ENCODE data around the gene HNRNPC. TPM values are rescaled to one million over a fixed set of nuclear protein-coding genes. Genes with fewer than 3 reads are reported as not detected.
A peak's percentile ranks its signal among the peaks of the same experiment; 100 is the strongest.

Gene HNRNPC
- total and polyA plus RNA-seq, 9 of the 15 experiments (the other 6 are each of a cell fraction or from before 2014, with no cell fraction given) = 679 to 1,557 (median 1,191) TPM

DNA sequence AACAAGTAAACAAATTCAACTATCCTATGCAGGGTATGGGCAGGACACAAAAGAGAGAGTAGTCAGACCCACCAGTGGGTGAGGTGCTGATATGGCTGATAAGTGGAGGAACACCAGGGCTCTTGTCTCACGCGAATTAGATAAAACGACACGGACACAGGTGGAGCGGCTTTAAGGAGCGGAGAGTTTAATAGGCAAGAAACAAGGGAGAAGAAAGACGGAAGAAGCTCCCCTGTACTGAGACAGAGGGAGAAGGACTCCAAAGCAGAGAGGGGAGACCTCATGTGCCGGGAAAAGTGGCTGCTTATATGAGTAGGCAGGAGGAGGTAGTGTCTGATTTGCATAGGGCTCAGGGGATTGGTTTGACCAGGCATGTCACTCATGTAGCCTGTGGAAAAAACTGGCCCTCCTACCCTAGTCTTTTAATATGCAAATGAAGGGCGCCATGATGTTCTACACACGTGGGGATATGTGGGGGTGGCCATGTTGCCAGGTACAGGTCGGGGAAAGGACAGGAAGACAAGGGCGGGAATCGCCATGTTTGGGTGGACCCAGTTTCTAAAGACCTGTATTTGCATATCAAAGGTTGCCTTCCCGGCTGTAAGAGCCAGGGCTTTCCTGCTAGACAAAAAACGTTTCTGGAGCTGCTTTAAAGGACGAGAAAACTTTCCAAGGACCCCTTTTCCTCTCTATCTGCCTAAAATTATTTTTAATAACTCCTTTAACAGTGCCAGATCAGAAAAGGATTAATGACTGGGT, 39.4 kb upstream of the HNRNPC start (continued):
- no peak for TF ChIP-seq CEBPG (CRISPR knock-in tag; IDR thresholded peaks at IDR 0.05)
- no peak for TF ChIP-seq CEBPG (tag; conservative IDR thresholded peaks at IDR 0.05 in 1 of 2, IDR thresholded peaks at IDR 0.05 in 1 of 2)
- TF ChIP-seq GTF2E2 (tag; IDR thresholded peaks at IDR 0.05) = no peak; the same call in 1 of the 2 replicates
- no peak for TF ChIP-seq SETDB1 (IDR thresholded peaks at IDR 0.05; ENCODE audit: low read length)

DNA sequence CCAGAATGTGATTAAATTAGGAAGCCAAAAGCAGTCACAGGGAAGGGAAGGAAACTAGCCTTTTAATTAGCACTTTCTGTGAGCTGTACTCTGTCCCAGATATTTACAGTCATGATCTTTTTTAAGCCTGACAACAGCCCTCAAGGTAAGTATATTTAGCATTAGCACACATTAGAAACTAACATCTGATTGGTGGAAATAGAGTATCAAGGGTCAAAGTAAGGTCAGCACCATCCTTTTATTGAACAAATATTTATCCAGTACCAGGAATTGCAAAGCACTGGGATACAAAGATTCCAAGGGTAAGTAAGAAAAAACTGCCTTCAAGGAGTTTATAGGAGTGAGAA, 38.9 kb upstream of the HNRNPC start:
- FAIRE-seq (no peak), DNase-seq (ENCODE audit: extremely low read depth in 1 of 4, low spot score in 3 of 4) (peak in 3 of 4 experiments; percentile 26 to 31 (median 29)), ATAC-seq (peak; percentile 4; the same call in 2 of the 3 replicates)
- no peaks in the 10 kb centered on the region for H3K79me2 ChIP-seq (ENCODE audit: control insufficient read depth, insufficient read depth, low read length)
- peaks cover 0 to 10% of the 10 kb centered on the region in 2 experiments; a peak in 3 of 5 replicates for H3K4me1 ChIP-seq (replicated peaks in 1 of 2; ENCODE audit: control insufficient read depth in 2 of 2, insufficient read depth in 2 of 2, low read length in 2 of 2)
- H3K27ac ChIP-seq (ENCODE audit: extremely low read depth, low read depth, low read length) = peak overlapping the region; percentile 98
- BruUV-seq (replicated peaks) = TSS peak; percentile 98
- H3K27me3 ChIP-seq (ENCODE audit: control insufficient read depth in 2 of 2, insufficient read depth in 2 of 2, low read length in 2 of 2) = no peaks in the 10 kb centered on the region
- peak overlapping the region; percentile 85 to 92; a peak in 2 of 4 replicates for H3K9ac ChIP-seq (ENCODE audit: insufficient read depth in 1 of 2, low read depth in 2 of 2, low read length in 2 of 2)
- no peaks in the 10 kb centered on the region for H3K36me3 ChIP-seq (ENCODE audit: control insufficient read depth, insufficient read depth, low read length)
- CTCF ChIA-PET (ENCODE audit: low intra/inter-chr PET ratio) = no interaction called here
- intact Hi-C loops (cut with micrococcal nuclease) = loop anchor here (5.0 kb wide), 1 partner anchor 41 kb away; the partner anchor contains the start of gene HNRNPC
- H3K9me3 ChIP-seq (replicated peaks; ENCODE audit: control insufficient read depth, insufficient read depth, low read depth, low read length) = no peaks in the 10 kb centered on the region
- peak overlapping the region; percentile 79 for H3K4me2 ChIP-seq (ENCODE audit: insufficient read depth, low read length)
- in situ Hi-C loops (cut with MboI) = no loop called here
- H3K9me1 ChIP-seq (ENCODE audit: control insufficient read depth, insufficient read depth, low read length) = no peaks in the 10 kb centered on the region
- TF ChIP-seq ZFX (CRISPR knock-in tag; IDR thresholded peaks at IDR 0.05) (no peak), ZNF263 (CRISPR knock-in tag; IDR thresholded peaks at IDR 0.05; ENCODE audit: borderline replicate concordance) (no peak), HMG20B (CRISPR knock-in tag; IDR thresholded peaks at IDR 0.05) (no peak), MTA3 (IDR thresholded peaks at IDR 0.05; ENCODE audit: borderline replicate concordance) (no peak), ZNF408 (CRISPR knock-in tag; IDR thresholded peaks at IDR 0.05; ENCODE audit: low read depth) (no peak), CHD1 (IDR thresholded peaks at IDR 0.05; ENCODE audit: low read length) (no peak), NR2C1 (IDR thresholded peaks at IDR 0.05) (no peak), NR2C1 (tag; IDR thresholded peaks at IDR 0.05) (peak; percentile 26; the same call in 1 of the 2 replicates), ZNF780A (CRISPR knock-in tag; IDR thresholded peaks at IDR 0.05) (no peak)
- peak overlapping the region; percentile 32 for H3K4me3 ChIP-seq
- POLR2A ChIA-PET = interaction anchor here (1.0 to 1.2 kb wide), 2 partner anchors 43 to 74 kb away, joined by 3 read pairs; no protein-coding TSS in a partner anchor
- peak overlapping the region; percentile 84 for H2AFZ ChIP-seq (ENCODE audit: low read depth, low read length)
- no peaks in the 10 kb centered on the region for H4K20me1 ChIP-seq (replicated peaks; ENCODE audit: control insufficient read depth, insufficient read depth, low read length)
